HG03039 (cell line): Measurements from ENCODE around the gene SLC36A3.
"Not testable (repeated sequence)": the region's sequence is repeated elsewhere in the genome, so short reads cannot be mapped to it uniquely, and the experiment has no call there.

Experiments
- ATAC-seq: cut with Tn5 transposase; IDR thresholded peaks from one replicate; pipeline ENCODE4 v1.9.1; 2021; ENCODE audit warnings: mild to moderate bottlenecking, moderate library complexity; ENCODE audit not compliant: unreplicated experiment

SLC36A3 gene

DNA sequence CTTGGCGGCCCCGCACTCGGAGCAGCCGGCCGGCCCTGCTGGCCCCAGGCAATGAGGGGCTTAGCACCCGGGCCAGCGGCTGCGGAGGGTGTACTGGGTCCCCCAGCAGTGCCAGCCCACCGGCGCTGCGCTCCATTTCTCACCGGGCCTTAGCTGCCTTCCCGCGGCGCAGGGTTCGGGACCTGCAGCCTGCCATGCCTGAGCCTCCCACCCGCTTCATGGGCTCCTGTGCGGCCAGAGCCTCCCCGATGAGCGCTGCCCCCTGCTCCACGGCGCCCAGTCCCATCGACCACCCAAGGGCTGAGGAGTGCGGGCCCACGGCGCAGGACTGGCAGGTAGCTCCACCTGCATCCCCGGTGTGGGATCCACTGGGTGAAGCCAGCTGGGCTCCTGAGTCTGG, 5.7 kb upstream of the SLC36A3 start:
- not testable (repeated sequence) for ATAC-seq

- ATAC-seq = no peak
Measured at GRCh38 chr5:151298063-151298855, 5.3 kb downstream of the SLC36A3 start.

DNA sequence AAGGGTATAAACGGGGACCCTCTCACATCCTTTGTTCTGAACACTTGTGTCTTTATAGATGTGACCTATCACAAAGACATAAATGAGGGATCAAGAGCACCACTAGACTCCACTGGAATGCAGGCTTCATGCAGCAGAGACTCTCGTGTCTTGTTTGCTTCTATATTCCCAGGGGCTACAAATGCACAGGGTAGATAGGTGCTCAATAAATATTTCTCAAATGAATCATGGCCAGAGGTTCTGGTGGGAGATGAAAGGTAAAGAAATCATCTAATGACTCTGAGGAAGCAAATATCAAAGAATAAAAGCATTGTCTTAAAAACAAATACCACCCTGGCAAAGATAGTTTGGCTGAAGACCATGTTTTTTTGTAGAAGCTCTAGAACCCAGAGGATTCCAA, 6.6 kb downstream of the SLC36A3 start:
- no peak for ATAC-seq

DNA sequence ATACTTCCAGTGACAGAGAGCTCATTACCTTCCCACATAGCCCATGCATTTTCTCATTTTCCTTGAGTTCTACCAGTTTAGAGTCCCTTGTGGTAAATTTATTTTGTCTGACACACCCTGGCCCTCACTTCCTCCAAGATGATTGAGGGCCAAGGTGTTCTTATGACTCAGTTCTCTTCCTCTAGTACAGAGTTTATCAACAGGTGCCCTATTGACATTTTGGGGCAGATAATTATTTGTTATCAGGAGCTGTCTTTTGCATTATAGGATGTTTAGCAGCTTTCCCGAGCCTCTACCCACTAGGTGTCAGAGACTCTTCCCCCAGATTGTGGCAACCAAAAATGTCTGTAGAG, 7.1 kb downstream of the SLC36A3 start:
- no peak for ATAC-seq

- ATAC-seq = no peak
Measured at GRCh38 chr5:151295791-151296477, 7.6 kb downstream of the SLC36A3 start.

DNA sequence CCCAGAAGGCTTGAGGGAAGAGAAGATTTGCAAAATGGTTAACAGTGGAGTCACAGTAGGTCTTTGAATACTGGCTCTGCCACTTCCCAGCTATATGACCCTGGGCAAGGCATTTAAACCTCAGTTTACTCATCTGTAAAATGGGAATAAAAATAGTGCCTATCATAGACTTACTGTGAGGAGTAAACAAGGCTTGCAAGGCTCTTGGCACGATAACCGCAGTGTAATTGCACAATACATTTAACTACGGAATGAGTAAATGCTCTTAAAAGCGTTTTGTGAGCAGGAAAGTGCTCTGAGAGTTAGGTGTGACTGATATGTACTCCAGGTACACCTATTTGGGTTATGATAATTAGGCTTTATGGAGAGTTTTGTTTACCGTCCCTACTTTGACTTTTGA, 8.4 kb downstream of the SLC36A3 start:
- no peak for ATAC-seq

GRCh38 chr5:151293624-151294023, 9.9 kb downstream of the SLC36A3 start:
- no peak for ATAC-seq

- no peak for ATAC-seq
Measured at GRCh38 chr5:151288180-151288579, 15.4 kb downstream of the SLC36A3 start.

DNA sequence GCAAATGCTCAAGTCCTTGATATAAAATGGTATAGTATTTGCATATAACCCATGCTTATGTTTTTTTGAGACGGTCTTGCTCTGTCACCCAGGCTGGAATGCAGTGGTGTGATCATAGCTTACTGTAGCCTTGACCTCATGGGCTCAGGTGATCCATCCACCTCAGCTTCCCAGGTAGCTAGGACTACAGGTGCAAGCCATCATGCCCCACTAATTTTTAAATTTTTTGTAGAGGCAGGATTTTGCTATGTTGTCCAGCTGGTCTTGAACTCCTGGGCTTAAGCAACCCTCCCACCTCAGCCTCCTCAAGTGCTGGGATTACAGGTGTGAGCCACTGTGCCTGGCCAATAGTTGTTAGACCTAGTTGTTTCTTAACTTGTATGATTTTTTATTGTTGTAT, 17.3 kb downstream of the SLC36A3 start:
- ATAC-seq = no peak

DNA sequence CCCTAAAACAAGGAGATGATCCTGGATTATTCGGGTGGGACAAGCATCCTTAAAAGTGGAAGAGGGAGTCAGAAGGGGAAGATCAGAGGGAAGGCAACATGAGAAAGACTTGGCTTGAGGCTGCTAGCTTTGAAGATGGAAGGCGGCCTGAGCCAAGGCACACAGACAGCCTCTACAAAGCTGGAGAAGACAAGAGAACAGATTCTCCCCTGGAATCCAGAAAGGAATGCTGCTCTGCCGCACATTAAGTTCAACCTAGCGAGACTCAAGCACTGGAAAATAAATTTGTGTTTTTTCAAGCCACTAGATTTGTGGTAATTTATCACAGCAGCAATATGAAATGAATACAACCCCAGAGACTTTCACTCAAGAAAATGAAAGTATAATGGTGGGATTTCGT, 17.9 kb downstream of the SLC36A3 start:
- no peak for ATAC-seq

- no peak for ATAC-seq
Measured at GRCh38 chr5:151284392-151284967, 19.1 kb downstream of the SLC36A3 start.

GRCh38 chr5:151283120-151283825, 20.3 kb downstream of the SLC36A3 start:
- no peak for ATAC-seq

GRCh38 chr5:151281001-151281639, 22.4 kb downstream of the SLC36A3 start:
- ATAC-seq = no peak

DNA sequence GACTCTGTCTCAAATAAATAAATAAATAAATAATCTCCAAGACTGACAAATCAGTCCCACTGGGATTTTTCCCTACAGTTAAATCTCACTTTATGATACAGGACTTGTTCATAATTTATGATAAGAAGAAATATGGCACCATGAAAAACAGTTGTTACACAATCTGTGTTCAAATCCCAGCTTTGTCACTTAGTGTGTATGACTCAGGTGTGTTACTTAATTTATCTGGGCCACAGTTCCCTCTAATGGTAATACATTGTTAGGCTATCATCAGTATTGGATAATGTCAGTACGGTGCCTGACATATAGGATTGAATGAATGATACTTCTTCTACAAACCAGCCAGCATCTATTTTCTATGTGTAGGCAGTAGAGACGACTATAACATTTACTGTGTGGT, 23.1 kb downstream of the SLC36A3 start:
- no peak for ATAC-seq

- ATAC-seq = no peak
Measured at GRCh38 chr5:151278845-151279244, 24.7 kb downstream of the SLC36A3 start.

DNA sequence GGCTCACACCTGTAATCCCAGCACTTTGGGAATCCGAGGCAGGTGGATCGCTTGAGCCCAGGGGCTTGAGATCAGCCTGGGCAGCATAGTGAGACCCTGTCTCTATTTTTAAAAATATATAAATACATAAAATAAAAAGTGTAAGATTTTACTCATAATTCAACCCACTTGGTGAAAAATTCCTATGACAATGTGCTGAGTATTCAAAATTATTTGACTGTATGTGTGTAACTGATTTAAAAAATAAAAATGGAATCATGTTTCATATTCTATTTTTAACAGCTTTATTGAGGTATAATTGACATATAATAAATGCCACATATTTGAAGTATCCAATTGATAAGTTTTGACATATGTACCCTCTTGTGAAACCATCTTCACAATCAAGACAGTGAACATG, 27.8 kb downstream of the SLC36A3 start:
- ATAC-seq = no peak

DNA sequence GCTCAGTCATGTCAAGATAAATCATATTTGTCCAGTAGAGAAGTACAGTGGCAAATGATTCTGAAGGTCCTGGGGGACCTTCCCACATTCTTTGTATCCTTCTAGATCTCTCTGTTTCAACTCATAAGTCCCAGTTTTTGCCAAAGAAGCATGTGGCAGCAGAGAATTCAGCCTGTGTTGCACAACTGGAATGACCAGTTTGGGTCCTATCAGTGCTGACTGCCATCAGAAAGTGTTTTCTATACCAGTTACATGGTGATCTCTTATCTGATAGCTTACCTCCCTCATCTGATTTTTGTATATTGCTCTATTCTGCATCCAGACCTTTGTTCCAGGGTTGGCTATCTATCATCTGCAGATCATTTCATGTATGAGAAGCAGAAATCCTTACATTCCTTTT, 28.9 kb downstream of the SLC36A3 start:
- ATAC-seq = no peak

GRCh38 chr5:151271336-151271735, 32.2 kb downstream of the SLC36A3 start:
- ATAC-seq = no peak

GRCh38 chr5:151270599-151270998, 33.0 kb downstream of the SLC36A3 start:
- peak; percentile 90 for ATAC-seq

DNA sequence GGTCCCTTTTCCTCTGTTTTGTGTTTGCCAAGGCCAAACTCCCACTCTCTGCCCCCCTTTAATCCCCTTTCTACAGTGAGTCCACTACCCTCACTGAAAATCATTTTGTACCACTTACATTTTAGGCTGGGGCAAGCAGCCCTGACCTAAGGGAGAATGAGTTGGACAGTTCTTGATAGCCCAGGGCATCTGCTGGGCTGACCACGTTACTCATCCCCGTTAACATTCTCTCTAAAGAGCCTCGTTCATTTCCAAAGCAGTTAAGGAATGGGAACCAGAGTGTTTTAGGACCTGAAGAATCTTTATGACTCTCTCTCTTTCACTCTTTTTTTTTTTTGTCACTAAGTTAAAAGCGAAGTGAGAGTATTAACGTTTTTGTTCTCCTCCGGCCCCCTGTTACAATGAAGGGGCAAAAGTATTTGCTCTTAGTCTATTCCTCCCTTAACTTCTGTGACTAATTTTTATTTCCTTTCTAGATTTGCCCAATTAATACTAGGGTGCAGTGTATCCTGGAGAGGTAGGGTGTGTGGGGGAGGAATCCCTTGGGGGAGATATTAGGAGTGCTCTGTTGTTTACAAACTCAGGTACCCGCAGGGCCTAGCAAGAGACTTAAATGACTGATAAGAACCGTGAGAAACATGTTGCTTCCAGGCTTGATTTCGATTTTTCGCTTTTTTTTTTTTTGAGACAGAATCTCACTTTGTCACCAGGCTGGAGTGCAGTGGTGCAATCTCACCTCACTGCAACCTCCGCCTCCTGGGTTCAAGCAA, 35.9 kb downstream of the SLC36A3 start:
- ATAC-seq = no peak
